ENCODE results near the gene COL9A1. TPM values are rescaled to one million over a fixed set of nuclear protein-coding genes. Genes with fewer than 3 reads are reported as not detected.

Gene COL9A1
- total RNA-seq, 1 donor from 2014 or later: not detected

DNA sequence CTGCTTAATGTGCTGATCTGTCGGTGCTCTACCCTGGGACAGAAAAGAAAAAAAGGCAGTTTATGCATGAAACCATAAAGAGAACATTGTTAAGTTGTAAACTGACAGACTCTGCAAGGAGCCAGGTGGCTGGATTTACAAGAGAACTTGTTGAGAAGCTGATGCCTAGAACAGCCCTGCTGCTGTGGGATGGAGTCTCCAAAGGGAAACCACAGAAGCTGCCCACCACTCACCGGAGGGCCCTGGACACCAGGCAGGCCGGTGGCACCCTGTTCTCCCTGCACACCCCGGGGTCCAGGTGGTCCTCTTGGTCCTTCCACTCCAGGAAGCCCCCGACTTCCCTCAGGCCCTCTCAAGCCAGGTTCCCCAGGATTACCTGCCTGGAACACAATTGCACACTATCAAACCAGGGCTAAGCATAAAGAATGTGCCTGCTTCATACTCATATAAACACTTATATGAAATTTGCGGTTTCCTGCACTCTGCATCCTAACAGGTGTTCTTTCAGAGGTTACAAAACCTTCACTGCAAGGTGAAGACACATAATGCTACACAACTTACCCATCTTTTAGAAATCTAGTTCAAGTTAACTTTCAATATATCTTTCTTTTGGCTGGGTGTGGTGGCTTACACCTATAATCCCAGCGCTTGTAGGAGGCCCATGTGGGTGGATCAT is 68.2 kb downstream of the COL9A1 start:
- DNase-seq (ENCODE audit: low read depth in 2 of 2): no peak

DNA sequence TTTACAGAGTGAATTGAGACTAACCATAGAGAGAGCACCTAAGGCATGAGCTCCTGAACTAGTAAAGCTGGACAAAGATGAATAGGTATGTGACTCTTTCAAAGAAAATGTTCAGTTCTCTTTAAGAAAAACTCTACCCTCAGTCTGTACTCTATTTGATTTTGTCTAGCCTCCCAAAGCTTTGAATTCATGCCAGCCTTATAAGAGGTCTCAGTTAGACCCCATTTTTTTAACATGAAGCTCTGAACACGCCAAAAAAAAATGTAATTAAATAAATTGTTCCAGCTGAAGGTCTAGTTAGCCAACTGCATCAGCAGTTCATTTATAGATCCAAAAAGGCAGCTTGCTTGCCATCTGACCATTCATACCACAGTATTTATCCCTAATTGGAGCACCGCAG is 71.6 kb downstream of the COL9A1 start:
- DNase-seq (ENCODE audit: low read depth in 2 of 2): no peak

DNA sequence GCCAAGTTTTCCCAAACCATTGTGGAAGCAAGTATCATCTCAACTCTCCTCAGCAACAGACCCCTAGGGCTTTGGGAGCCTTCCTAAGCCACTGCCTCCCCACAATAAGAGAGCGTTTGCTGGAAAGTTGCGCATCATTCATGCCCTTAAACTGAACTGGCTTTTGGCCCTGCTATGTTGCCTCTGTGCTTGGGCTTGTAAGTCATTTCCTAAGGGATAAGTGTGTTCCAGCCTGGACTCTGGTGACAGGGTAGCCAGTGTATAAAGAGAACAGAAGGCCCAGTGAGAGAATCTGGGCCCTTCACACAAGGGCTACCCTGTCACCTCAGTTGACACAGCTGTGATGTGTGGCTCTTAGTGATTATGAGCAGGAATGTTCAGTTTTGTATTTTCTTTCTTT is 77.8 kb downstream of the COL9A1 start:
- no peak for DNase-seq (ENCODE audit: low read depth in 2 of 2)

DNA sequence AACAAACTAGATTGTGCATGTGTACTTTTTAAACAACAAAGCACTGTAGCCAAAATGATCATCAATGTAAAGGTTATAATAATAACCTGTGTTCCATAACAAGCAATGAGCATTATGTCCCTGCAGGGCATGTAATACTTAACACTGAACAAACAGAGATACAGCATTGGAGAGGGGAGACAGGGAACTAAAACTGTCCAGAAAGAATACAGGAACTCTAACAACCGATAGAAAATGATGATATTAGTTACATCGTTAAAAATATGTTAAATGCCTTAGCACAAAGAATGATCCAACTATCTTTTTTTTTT is 80.5 kb downstream of the COL9A1 start:
- no peak for DNase-seq (ENCODE audit: low read depth in 2 of 2)

DNA sequence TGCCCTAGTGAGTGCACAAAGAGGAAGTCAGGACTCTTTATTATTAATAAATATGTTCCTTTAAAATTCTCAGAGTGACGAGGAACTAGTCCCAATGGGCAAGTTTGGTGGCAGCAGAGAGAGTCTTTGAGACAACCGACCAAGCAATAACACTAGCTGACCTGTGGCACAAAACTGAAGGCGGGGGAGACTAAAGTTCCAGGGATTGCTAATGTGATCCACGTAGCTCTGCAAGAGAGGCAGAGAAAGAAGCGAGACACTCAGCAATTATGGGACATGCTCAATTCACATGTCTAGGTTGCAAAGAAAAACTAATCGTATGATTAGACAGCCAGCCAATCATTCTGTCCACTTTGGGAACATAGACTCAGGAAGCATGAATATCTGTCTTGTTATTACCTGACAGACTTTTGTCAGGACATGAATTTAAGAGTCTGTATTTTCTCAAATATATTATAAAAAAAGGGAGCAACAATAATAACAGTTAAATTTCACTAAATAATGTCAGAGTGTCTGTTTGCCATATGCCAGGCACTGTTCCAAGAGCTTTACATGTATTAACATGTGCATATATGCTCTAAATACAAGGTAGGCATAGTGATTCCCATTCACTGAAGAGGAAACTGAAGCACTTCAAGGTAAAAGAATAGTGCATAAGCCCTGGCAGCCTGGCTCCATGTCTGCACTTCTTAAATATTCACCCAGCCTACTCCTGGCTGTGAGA is 81.0 kb downstream of the COL9A1 start:
- no peak for DNase-seq (ENCODE audit: low read depth in 2 of 2)

DNA sequence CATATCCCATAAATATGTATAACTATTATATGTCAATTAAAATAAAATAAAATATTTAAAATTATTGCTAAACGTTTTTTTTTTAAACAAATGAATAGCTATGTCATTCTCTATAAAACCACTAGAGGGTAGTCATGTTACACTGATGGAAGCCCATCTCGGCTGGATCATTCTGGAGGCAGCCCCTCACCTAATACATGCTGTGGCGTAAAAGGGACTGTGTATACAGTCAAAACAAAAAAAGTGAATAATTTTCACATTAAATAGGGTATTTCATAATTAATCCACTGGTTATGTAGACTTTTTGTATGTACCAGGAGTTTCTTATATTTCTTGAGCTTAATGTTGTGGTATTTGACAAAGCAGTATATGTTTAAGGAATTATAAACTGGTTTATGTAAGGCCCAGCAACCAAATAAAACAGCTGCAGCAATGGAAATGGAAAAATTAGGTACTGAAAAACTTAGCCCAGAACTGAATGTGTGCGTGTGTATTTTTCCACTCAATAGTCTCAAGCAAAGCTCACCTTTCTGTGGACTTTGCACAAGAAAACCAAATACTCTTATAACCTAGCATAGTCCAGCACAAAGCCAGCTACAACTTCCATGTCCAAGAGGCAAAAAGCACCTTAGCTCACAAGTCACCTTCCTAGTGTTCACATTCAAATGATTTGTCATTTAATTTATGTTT is 81.7 kb downstream of the COL9A1 start:
- peak; percentile 12 to 34 for DNase-seq (ENCODE audit: low read depth in 2 of 2)

DNA sequence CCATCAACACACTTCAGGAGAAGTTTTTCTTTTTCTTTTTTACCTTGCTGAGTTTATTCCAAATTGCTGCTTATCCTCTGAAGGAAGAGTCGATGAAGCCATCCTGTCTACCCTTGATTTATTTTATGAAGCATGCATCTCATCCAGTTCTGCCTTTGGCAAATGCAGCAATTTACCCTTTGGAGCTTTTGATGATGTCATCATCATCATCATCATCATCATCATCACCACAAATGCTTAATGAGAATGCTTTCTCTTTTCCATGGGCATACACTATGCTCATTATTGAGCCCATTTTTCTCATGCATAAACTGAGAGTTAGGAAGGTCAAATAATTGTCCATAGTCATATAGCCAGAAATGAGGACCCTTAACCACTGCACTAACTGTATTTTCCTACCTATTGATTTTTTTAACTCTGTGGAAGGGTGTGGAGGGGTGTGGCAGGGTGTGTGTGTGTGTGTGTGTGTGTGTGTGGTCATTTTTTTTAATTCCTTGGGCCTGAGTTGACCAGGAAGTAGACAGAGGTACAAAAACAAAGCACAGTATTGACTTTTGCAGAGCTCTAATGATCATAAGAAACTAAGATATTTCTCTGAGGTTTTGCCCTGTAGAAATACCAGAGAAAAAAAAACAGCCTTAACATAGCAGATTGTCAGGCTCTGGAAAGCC is 82.8 kb downstream of the COL9A1 start:
- no peak for DNase-seq (ENCODE audit: low read depth in 2 of 2)

DNA sequence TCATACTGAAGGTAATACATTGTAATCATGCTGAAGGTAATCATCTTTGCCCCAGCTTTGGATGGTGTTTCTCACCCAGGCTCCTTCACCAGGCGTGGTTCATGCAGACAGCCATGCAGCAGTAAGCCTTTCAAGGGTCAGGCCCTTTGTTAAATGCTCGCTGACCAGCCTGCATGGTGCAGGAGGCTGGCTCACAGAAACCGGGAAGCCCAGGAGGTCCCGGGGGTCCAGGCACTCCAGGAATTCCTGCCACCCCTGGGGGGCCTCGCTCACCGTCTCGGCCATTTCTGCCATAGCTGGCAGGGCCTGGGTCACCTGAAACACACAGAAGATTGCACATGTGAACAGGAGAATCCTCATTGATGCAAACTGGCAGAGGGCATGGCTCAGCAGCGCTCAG is 86.1 kb downstream of the COL9A1 start:
- no peak for DNase-seq (ENCODE audit: low read depth in 2 of 2)

DNA sequence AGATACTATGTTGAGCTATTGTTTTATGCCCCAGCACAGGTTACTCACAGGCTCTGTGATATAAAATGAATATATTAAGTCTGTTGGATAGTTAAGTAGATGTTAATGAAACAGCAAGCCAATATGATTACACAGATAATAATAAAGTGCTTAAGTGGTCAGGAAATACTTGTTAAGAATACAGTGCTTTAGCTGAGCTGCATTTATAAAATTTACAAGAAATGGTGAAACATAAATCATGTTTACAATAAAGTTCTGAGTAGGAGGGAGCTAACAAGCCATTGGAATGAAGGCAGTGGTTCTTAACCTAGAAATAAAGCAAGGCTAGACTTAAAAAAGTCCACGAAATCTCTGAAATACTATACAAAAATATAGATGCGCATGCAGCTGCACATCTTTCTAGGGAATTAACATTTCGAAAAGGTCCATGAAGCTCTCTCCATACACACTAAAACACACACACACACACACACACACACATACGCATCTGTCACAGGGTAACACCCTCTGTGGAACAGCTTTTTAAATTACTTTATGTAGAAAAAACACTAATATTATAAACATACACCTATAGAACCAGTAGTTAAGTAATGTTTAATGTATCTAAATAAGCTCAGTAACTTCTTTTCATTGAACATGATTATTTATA is 87.3 kb downstream of the COL9A1 start:
- no peak for DNase-seq (ENCODE audit: low read depth in 2 of 2)

DNA sequence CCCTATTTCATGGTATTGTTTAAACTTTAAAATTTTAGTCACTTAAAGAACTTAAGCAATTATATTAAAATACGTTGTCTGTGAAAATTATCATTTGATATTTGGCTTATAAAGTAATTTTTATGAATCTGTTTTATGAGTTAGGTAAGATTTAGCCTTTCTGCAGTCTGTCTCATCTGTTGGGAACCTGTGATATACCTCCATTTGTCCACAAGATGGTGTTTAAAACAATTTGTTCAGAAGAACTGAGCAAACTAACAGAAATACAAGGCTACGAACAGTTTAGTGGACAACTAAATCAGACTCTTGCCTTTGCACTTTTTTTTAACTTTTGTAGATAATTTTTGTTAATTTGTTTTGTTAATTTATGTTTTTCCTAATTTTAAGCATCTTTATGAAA is 92.4 kb downstream of the COL9A1 start:
- no peak for DNase-seq (ENCODE audit: low read depth in 2 of 2)

DNA sequence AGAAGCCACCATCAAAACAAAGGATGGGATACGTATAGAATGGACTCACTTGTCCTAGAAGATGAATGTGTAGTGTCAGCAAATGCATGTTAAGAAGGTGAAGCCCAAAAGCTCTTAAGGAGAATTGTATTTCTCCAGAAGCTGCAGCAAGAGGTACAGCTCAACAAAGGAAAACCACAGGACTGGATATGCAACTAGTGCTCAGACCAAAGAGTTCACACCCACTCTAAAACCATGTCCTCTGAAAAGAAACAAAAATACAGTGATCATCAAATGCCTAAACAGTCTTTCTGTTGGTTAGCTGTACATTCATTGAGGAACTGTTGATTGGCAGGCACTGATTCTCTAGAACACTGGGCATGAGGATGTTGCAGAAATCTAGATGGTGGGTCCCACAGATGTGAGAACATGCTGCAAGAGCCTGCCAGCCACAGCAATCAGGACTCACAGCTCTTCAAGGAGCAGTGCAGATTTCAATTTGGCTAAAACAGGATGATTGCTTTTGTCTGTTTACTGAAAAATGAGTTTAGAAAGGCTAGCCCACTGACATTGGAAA is 94.6 kb downstream of the COL9A1 start:
- no peak for DNase-seq (ENCODE audit: low read depth in 2 of 2)

DNA sequence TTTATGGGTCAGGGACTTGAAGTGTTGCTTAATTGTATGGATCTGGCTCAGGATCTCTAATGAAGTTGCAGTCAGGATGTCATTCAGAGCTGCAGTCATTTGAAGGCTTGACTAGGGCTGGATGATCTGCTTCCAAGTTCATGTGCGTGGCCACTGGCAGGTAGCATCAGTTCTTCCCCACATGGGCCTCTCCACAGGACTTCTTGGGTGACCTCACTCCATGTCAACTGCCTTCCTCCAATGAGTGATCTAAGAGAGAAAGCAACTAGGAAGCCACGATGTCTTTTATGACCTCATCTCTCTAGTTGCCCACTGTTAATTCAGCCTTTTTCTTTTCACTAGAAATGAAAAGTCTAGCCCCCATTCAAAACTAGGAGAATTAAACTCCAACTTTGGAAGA is 104.1 kb downstream of the COL9A1 start:
- DNase-seq (ENCODE audit: low read depth in 2 of 2): no peak

DNA sequence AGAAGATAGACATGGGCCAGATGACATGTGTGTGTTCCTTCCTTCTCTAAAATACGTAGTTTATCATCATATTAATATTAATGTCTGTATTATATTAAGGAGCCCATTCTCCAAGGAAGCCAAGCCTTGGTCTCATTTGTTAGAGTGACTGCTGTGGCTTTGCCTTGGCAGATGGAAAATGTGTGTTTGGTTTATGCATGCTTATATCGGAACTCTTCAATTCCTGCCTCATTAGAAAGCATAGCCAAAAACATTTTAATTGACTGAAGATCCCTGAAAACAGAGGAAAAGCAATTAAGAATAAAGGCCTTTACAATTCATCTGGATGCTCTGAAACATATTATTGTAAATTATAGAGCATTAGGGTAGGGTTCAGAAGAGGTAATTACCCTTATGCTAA is 106.4 kb downstream of the COL9A1 start:
- DNase-seq (ENCODE audit: low read depth in 2 of 2): no peak

DNA sequence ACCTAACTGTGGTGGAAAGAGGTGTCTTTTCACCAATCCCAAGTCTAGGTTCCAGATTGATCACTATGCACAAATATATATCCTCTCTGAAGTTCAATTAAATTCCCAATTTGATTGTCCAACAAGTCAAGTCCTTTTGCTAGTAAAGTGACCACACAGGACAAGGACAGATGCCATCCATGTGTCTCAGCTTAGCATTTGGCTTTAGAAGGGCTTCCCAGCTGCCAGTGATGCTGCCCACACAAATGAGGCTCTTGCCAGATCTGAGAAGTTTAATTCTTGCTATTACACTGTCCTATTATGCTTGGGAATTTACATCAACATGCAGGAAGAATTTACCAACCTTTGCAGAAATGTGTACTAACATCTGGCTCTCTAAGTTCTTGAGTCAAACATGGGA is 108.5 kb downstream of the COL9A1 start:
- no peak for DNase-seq (ENCODE audit: low read depth in 2 of 2)

DNA sequence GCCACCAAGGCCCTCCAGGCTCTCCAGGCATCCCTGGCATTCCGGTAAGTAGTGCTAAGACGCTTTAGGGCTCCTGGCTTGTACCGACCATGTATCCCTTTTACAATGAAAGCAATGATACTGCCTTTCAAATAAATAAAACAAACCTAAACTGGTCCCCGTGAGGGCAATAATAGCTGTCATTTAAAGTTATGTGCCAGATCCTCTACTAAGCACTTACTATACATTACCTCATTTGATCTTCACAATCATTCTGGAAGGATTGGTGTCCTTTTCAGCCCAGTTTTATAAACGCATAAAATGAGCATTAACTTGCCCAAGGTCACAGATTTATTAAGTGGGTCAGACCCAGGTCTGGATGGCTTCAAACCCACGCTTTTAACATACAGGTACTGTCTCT is 114.7 kb downstream of the COL9A1 start:
- no peak for DNase-seq (ENCODE audit: low read depth in 2 of 2)

DNA sequence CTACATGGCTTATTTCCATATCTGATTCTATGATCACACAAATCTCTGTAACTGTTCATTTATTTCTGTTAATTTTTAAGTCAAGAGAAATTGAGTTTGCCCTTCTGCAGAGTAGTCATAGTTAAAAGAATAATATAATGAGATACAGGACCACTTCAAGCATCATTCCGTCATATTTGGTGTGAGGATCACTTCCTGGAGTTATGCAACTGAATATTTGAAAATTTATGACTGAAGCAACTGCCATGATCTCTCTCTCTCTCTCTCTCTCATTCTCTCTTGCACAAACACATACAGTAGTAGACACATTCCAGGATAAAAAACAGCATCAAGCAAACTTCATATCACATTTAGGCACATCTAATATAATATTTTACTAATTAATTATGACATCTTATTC is 116.4 kb downstream of the COL9A1 start:
- DNase-seq (ENCODE audit: low read depth in 2 of 2): no peak

DNA sequence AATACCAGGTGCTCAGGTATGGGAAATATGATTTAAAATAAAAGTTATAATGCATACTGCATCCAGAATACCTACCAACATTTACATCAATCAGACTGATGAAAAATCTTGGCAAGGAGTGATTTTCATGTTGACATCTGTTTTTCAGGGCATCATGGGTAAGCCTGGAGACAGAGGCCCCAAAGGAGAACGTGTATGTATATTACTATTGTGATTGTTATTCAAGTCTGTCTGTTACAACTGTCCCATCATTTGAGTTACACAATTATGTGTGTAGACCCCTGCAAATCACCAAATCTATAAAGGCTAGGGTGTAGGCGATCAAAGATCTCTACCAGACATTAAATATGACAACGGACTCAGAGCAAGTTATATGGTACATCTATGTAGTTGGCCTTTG is 118.2 kb downstream of the COL9A1 start:
- no peak for DNase-seq (ENCODE audit: low read depth in 2 of 2)

DNA sequence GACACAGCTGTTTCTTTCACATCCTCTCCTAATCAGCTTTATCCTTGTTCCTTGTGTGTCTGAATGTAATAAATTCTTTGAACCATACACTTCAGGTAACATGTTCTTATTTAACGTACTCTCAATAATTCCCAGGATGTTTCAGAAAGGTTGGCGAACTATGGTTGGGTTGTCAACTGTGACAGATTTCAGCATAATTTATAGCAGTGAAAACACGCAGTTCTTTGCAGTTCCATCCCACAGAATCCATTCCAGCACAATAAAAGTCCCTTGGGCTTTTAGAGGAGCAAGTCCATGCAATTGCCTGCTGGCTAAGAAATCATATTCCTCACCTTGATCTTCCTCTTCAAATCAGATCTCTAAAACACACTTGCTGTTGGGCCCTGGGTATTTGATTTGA is 119.3 kb downstream of the COL9A1 start:
- DNase-seq (ENCODE audit: low read depth in 2 of 2): no peak

DNA sequence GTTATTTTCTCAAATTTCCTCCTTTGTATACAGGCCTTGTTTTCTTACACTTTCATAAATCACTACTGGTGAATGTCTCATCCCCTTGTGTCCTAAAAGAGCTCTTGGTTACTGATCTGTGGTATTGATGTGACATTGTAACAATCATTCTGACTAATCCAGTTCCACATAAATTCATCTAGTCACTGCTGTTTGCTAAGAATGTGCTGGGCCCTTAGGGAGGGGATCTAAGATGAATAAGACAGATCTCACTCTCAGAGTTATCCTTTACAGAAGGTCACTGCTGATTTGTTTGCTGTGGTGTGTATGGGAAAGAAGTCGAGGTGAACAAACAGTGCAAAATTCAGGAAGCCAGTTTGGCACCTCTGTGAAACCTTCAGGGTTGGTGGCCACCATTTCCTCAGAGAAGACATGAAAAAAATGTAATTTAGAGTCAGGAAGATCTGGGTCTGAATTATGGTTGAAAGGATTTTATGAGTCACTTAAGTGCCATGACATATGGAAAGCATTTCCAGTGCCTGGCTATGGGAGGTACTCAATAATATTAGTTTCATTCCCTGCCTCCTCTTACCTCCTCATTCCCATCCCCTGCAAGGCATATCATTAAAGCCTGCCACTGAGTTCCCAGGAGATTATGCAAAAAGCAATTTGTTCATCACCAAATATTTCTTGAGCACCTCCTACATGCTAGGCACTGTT is 121.8 kb downstream of the COL9A1 start:
- no peak for DNase-seq (ENCODE audit: low read depth in 2 of 2)

DNA sequence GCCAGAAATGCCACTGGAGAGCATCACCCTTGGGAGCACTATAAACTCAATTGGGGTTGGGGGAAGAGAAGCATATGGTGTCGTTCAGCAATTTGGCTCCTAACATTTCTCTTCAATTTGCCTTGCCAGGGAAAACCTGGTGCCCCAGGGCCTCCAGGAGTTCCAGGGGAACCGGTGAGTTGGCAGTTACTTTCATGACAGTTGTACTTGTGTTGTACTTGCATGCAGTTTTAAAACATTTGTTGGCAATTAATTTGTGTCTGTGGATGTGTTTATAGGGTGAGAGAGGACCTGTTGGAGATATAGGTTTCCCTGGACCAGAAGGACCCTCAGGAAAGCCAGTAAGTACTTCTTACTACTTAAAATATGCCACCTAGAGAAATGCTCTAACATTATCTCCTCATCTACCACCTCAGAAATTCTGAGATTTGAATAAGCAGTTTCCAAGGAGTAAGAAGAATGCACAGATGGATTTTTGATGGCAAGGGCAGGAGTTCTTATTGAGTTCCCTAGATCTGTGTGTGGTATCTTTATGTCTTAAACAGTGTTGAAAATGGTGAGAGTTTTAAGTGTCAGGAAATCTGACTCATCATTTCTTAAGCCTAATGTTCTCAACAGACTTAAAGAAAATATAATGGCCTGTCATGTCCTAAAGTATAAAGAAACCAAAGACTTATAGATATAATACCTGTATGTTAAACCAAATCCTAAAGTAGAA is 122.5 kb downstream of the COL9A1 start:
- DNase-seq (ENCODE audit: low read depth in 2 of 2): no peak

Data from dermis microvascular lymphatic vessel endothelial cell (primary cell).